Measurements from ENCODE around the gene DLGAP4.

DLGAP4 gene

DNA sequence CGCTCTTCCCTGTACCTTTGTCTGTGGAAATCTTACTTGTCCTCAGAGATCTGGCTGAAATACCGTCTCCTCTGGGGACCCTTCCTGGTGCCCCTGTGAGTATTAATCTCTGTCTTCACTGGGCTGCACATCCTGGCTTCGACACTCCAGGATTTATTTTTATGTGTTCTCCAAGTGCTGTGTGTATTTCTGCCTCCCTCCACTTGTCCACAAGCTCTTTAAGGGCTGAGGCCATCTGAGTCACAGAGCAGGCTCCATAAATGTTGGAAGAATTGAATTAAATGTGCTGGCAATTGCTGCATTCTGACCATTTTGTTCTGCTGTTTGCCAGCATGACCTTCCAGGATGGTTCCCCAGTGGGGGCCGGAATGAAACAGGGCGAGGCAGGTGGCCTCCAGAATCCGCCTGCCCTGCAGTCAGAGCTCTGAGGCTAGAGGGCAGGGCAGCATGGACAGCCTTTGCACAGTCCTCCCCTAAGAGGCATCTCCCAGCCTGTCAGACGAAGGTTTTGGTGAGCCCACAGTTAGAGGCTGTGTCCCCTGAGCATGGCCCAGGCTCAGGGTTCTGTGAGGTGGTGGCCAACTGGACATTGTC lies 105.8 kb downstream of the DLGAP4 start:
- no peaks in the 10 kb centered on the region; the same call in 1 of the 2 replicates for H3K27me3 ChIP-seq (replicated peaks; ENCODE audit: control insufficient read depth, insufficient read depth, low read length)
- TF ChIP-seq CTCF (IDR thresholded peaks at IDR 0.05; ENCODE audit: insufficient read depth, low read length, poor library complexity, severe bottlenecking): no peak
- no peak overlapping the region for H3K4me3 ChIP-seq (replicated peaks; ENCODE audit: low read depth, low read length)

DNA sequence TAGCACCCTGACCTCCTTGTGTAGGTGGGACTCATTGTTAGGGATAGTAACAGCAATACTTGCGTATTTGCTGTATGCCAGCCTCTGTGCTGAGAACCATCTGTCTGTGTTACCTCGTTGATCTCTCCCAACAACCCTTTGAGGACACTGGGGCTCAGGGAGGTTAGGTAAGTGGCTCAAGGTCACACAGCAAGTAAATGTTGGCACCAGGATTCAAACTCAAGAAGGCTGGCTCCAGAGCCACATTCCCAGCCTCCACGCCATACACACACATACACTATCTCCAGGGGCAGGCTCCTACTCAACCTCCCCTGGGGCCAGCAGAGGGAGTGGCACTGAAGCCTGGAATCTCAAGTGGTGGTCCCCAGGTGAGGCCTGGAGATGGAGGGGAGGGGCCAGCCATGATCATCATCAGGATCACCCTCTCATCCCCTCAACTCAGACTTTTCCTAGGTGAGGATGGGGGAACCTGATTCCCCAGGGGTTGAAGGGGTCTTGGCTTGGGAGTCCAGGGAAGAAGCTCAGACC lies 109.4 kb downstream of the DLGAP4 start:
- TF ChIP-seq CTCF (IDR thresholded peaks at IDR 0.05; ENCODE audit: insufficient read depth, low read length, poor library complexity, severe bottlenecking): no peak
- Histone ChIP-seq H3K4me3 (replicated peaks; ENCODE audit: low read depth, low read length) (no peak overlapping the region), H3K27me3 (replicated peaks; ENCODE audit: control insufficient read depth, insufficient read depth, low read length) (no peaks in the 10 kb centered on the region; the same call in 1 of the 2 replicates), H3K36me3 (ENCODE audit: control insufficient read depth, insufficient read depth, low read length) (no peaks in the 10 kb centered on the region)
- no peak for DNase-seq (ENCODE audit: extremely low read depth, insufficient read length)

More for the DNA sequence above, 105.8 kb downstream of the DLGAP4 start:
- no peak for DNase-seq (ENCODE audit: extremely low read depth, insufficient read length)
- H3K36me3 ChIP-seq (ENCODE audit: control insufficient read depth, insufficient read depth, low read length): no peaks in the 10 kb centered on the region

DNA sequence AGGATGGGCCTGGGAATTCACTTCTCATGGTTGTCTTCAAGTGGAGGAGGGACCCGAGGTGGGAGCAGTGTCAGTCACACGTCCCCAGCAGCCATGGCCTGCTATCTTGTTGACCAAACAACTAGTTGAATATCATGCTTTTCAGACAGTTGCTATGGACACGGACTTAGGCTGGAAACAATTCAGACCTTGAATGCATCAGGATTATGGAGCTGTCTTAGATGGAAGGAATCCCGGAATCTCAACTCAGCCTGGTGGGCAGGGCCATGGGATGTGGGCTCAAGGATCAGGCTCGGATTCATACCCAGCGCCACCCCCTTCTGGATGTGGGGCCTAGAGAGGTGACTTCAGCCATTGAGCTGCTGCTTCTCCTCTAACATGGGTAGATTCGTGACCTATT lies 112.6 kb downstream of the DLGAP4 start:
- no peaks in the 10 kb centered on the region; the same call in 1 of the 2 replicates for H3K27me3 ChIP-seq (replicated peaks; ENCODE audit: control insufficient read depth, insufficient read depth, low read length)

DNA sequence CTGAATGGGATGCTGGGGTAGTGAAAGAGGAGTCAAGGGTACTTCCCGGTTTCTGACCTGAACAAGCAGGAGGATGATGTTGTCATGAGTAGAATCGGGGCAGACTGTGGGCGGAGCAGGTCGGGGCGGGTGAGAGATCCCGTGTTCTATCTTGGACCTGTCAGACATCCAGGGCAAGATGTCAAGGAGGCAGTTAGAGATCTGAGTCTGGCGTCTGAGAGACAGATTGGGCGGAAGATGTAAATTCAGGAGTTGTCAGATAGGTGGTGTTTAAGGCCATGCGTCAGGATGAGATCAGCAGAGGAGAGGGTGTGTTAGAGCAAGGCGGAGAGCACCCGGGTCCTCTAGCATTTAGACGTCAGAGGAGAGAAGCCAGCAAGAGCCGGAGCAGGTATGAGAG lies 115.5 kb downstream of the DLGAP4 start:
- H3K27me3 ChIP-seq (replicated peaks; ENCODE audit: control insufficient read depth, insufficient read depth, low read length): no peaks in the 10 kb centered on the region
- DNase-seq (ENCODE audit: extremely low read depth, insufficient read length): no peak
- TF ChIP-seq CTCF (IDR thresholded peaks at IDR 0.05; ENCODE audit: insufficient read depth, low read length, poor library complexity, severe bottlenecking): no peak
- H3K36me3 ChIP-seq (ENCODE audit: control insufficient read depth, insufficient read depth, low read length): no peaks in the 10 kb centered on the region
- H3K4me3 ChIP-seq (replicated peaks; ENCODE audit: low read depth, low read length): no peak overlapping the region

More for the DNA sequence above, 112.6 kb downstream of the DLGAP4 start:
- no peak overlapping the region for H3K4me3 ChIP-seq (replicated peaks; ENCODE audit: low read depth, low read length)
- no peak for TF ChIP-seq CTCF (IDR thresholded peaks at IDR 0.05; ENCODE audit: insufficient read depth, low read length, poor library complexity, severe bottlenecking)
- DNase-seq (ENCODE audit: extremely low read depth, insufficient read length): no peak
- no peaks in the 10 kb centered on the region for H3K36me3 ChIP-seq (ENCODE audit: control insufficient read depth, insufficient read depth, low read length)

DNA sequence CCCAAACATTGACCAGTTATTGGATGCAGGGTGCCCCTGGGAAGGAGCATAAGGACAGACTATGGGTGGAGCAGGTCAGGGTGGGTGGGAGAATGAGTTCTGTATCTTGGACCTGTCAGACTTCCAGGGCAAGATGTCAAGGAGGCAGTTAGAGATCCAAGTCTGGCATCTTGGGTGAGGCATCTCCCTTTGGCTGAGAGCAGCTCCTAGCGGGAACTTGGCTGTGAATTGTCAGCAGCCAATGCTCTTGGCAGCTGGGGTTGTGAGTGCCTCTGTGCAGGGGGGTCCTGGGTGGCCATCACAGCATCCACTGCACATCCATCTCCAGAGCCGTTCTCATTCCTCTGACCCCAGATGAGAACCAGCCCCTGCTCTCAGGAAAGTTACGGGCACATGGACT lies 118.2 kb downstream of the DLGAP4 start:
- Histone ChIP-seq H3K4me3 (replicated peaks; ENCODE audit: low read depth, low read length) (no peak overlapping the region), H3K27me3 (replicated peaks; ENCODE audit: control insufficient read depth, insufficient read depth, low read length) (no peaks in the 10 kb centered on the region), H3K36me3 (ENCODE audit: control insufficient read depth, insufficient read depth, low read length) (no peaks in the 10 kb centered on the region)
- DNase-seq (ENCODE audit: extremely low read depth, insufficient read length): no peak
- TF ChIP-seq CTCF (IDR thresholded peaks at IDR 0.05; ENCODE audit: insufficient read depth, low read length, poor library complexity, severe bottlenecking): no peak
